Activated CD4-positive, CD25-positive, alpha-beta regulatory T cell treated with anti-CD3 and anti-CD28 coated beads, Interleukin-2, amount 50 U/mL, for 24 hours (primary cell): ENCODE measurements around the gene RHBDF2.

ENCODE experiments used
- ATAC-seq, 2 donors: fragments of 150-1000 bp; cut with Tn5 transposase; one replicate each; pipeline ENCODE4 v1.10.0; 2021; ENCODE audit warnings: mild to moderate bottlenecking in 1 of 2, moderate library complexity in 1 of 2

The RHBDF2 gene

GRCh38 chr17:76501018-76501826, at the start of gene RHBDF2:
RHBDF2 (minus strand) TSS chr17:76501423; CDS start chr17:76481524, 19,899 bp downstream.
- ATAC-seq = peak; percentile 91

GRCh38 chr17:76549539-76549938, 48.3 kb upstream of the RHBDF2 start:
- no peak for ATAC-seq

GRCh38 chr17:76549215-76549518, 47.9 kb upstream of the RHBDF2 start:
- no peak for ATAC-seq

- ATAC-seq = no peak
Observed at GRCh38 chr17:76548378-76549214, 47.4 kb upstream of the RHBDF2 start.

- peak in 1 of 2 donors; percentile 12 for ATAC-seq
Observed at GRCh38 chr17:76547642-76548202, 46.5 kb upstream of the RHBDF2 start.

- peak; percentile 80 to 81 for ATAC-seq
Observed at GRCh38 chr17:76547183-76547641, 46.0 kb upstream of the RHBDF2 start.

- no peak for ATAC-seq
Observed at GRCh38 chr17:76546556-76547182, 45.4 kb upstream of the RHBDF2 start.

- no peak for ATAC-seq
Observed at GRCh38 chr17:76545918-76546555, 44.8 kb upstream of the RHBDF2 start.

GRCh38 chr17:76544546-76545365, 43.5 kb upstream of the RHBDF2 start:
- no peak for ATAC-seq

- ATAC-seq = no peak
Observed at GRCh38 chr17:76543826-76544545, 42.8 kb upstream of the RHBDF2 start.

- no peak for ATAC-seq
Observed at GRCh38 chr17:76543482-76543825, 42.2 kb upstream of the RHBDF2 start.

GRCh38 chr17:76542984-76543383, 41.8 kb upstream of the RHBDF2 start:
- no peak for ATAC-seq

GRCh38 chr17:76542566-76542971, 41.3 kb upstream of the RHBDF2 start:
- ATAC-seq = no peak

GRCh38 chr17:76541739-76542454, 40.7 kb upstream of the RHBDF2 start:
- no peak for ATAC-seq

GRCh38 chr17:76540381-76541300, 39.4 kb upstream of the RHBDF2 start:
- peak; percentile 64 to 68 for ATAC-seq

GRCh38 chr17:76539631-76540271, 38.5 kb upstream of the RHBDF2 start, which contains the start of gene PRCD:
PRCD (plus strand) TSS chr17:76540044; CDS start chr17:76540142, 98 bp downstream.
- ATAC-seq = no peak

GRCh38 chr17:76538941-76539570, 37.8 kb upstream of the RHBDF2 start:
- no peak for ATAC-seq
